ENCODE data around the gene VGLL2.

DNA sequence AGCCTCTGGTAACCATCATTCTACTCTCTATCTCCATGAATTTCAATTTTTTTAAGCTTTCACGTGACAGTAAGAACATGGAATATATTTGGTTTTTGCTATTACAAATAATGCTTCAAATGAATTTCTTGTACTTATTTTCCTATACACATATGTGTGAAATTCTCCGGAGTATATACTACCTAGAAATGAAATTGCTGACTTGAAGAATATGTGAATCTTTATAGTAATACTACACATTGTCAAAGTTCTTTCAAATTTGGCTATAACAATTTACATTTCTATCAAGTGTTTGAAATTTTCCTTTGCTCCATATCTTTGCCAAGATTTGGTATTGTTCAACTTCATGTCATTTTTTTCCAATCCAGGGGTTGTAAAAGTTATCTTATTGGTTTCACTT lies 11.6 kb upstream of the VGLL2 start:
- TF ChIP-seq, protein P1, sequence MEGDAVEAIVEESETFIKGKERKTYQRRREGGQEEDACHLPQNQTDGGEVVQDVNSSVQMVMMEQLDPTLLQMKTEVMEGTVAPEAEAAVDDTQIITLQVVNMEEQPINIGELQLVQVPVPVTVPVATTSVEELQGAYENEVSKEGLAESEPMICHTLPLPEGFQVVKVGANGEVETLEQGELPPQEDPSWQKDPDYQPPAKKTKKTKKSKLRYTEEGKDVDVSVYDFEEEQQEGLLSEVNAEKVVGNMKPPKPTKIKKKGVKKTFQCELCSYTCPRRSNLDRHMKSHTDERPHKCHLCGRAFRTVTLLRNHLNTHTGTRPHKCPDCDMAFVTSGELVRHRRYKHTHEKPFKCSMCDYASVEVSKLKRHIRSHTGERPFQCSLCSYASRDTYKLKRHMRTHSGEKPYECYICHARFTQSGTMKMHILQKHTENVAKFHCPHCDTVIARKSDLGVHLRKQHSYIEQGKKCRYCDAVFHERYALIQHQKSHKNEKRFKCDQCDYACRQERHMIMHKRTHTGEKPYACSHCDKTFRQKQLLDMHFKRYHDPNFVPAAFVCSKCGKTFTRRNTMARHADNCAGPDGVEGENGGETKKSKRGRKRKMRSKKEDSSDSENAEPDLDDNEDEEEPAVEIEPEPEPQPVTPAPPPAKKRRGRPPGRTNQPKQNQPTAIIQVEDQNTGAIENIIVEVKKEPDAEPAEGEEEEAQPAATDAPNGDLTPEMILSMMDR (IDR thresholded peaks at IDR 0.05) = no peak
- TF ChIP-seq ZFX (IDR thresholded peaks at IDR 0.05; ENCODE audit: borderline replicate concordance) = no peak
